DMS79 (cell line): ENCODE data around the gene MYH7B.

Experiments
- DNase-seq: peaks from one replicate; lab custom pipeline; 2025; lab: John Stamatoyannopoulos, UW

MYH7B gene

DNA sequence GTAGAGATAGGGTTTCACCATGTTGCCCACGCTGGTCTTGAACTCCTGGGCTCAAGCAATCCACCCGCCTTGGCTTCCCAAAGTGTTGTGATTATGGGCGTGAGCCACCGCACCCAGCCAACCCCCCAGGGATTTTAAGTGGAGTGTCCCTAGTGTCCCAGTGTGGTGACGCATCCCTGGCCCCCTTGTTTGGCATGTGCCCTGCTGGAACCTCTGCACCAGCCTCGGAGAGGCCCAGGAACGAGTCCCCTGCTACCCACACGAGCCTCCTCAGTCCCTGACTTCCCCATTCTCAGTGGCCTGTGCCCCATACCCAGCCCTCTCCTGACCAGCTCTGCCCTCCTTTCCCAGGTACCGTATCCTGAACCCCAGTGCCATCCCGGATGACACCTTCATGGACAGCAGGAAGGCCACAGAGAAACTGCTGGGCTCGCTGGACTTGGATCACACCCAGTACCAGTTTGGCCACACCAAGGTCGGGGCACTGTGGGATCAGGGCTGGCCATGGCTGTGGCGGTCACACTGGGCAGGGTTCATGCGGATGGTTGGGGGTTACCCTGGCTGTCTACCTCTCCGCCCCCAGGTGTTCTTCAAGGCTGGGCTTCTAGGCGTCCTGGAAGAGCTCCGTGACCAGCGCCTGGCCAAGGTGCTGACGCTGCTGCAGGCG lies 37.2 kb downstream of the MYH7B start:
- DNase-seq: no peak

DNA sequence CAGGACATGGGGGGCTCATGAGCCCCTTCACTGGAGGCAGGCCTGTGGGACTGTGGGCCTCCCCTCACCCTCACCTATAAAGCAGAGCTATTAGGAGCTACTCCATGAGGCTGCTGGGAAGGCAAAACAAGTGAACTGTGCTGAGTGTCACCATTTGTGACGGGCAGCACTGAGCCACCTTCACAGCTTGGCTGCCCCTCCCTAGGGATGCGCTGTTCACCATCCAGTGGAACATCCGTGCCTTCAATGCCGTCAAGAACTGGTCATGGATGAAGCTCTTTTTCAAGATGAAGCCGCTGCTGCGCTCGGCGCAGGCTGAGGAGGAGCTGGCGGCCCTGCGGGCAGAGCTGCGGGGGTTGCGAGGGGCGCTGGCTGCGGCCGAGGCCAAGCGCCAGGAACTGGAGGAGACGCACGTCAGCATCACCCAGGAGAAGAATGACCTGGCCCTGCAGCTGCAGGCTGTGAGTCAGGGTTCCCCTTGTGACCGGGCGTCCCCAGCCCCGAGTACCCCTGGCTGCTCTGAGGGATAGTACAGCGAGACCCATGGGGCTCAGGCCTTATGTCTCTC lies 38.4 kb downstream of the MYH7B start:
- DNase-seq: no peak

DNA sequence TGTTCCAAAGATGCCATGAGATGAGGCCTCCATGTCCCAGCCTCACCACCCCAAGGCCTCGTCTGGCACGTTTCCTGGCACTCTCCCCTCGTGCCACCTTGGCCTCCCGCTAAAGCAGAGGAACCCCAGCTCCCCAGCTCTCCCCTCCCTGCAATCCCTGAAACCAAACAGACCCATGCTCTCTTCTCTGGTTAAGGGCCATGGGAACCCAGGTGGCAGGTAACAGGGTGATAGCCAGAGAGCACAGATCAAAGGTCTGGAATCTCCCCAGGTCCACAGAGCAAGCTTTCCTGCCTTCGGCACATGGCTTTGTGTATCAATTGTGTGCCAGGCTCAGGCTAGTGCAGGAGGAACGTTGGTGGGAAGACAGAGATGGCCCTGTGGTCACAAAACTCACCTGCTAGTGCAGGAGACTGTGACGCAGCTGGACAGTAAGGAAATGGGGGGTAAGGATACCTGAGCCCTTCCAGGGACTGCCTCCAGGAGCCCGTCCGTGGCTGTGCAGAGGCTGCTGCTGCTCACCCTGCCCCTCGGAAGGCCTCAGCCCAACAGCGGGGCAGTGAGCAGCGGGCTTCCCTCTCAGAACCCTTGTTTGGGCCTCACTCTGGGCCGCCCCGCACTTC lies 39.0 kb downstream of the MYH7B start:
- DNase-seq: no peak

DNA sequence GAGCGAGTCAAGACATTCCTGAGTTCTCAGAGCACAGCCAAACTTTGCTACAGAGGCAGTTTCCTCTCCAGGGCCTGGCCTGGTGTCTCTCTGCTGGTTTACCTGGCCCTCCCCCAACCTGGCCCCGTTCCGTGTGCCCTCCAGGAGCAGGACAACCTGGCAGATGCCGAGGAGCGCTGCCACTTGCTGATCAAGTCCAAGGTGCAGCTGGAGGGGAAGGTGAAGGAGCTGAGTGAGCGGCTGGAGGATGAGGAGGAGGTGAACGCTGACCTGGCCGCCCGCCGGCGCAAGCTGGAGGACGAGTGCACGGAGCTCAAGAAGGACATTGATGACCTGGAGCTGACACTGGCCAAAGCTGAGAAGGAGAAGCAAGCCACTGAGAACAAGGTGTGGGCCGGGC lies 39.5 kb downstream of the MYH7B start:
- no peak for DNase-seq

DNA sequence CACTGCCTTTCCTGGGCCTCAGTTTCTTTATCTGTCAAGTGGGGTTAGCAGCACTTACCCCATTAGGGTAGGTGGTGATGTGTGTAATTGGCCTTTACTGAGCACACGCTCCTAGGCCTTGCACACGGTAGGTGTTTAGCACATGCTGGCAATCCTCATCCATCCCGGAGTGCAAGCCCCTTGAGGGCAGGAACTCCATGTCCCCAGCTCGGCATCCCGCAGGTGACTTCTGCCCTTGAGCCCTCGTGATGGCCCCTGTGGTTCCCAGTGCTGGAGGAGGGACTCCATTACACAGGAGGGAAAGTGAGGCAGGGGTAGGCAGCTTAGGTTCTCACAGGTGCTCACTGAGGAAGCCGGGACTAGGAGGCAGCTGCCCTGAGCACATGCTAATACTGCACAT lies 40.0 kb downstream of the MYH7B start:
- DNase-seq: no peak

DNA sequence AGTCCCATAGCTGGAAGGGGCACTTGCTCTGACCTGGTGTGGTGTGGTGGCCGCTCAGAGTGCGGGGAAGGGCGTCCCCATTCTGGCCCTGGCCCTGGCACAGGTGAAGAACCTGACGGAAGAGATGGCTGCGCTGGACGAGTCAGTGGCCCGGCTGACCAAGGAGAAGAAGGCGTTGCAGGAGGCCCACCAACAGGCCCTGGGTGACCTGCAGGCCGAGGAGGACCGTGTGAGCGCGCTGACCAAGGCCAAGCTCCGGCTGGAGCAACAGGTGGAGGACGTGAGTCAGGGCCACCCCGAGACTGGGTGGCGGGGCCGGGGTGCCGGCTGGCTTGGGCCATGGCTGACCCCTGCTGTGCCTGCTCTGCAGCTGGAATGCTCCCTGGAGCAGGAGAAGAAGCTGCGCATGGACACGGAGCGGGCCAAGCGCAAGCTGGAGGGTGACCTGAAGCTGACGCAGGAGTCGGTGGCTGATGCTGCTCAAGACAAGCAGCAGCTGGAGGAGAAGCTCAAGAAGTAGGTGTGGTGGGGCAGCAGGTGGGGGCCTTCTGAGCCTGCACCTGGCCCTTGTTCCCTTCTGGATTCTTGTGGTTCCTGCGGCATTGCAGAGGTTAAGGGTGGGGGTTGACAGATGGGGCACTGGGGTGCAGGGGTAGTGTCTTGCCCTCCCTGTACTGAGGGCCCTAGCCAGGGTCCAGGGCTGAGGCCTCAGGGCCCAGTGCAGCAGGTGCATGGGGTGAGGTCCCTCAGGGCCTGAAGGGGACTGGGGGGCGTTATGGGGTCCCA lies 40.8 kb downstream of the MYH7B start:
- DNase-seq: no peak

DNA sequence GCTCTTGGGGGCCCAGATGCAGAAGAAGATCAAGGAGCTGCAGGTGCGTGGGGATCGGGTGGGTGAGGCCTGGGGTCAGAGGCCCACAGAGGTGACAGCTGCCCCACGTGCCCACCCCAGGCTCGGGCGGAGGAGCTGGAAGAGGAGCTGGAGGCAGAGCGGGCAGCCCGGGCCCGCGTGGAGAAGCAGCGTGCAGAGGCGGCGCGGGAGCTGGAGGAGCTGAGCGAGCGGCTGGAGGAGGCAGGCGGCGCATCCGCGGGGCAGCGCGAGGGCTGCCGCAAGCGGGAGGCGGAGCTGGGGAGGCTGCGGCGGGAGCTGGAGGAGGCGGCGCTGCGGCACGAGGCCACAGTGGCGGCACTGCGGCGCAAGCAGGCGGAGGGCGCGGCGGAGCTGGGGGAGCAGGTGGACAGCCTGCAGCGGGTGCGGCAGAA lies 41.5 kb downstream of the MYH7B start:
- DNase-seq: no peak

DNA sequence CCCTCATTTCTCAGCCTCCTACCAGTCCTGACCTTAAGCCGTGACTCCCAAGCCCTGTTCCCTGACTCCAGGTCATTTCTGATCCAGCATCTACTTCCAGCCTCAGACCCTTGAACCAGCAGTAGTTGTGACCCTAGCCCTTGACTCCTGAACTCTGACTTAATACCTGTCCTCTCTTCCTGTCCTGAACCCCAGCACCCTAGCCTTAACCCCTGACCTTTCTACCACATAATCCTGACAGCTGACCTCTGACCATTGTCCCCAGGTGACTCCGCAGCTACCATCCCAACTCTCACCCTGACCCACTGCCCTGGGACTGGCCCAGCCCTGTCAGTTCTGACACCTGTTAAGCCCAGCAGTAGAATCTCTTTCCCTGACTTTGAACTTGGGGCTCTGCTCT lies 42.1 kb downstream of the MYH7B start:
- DNase-seq: no peak

DNA sequence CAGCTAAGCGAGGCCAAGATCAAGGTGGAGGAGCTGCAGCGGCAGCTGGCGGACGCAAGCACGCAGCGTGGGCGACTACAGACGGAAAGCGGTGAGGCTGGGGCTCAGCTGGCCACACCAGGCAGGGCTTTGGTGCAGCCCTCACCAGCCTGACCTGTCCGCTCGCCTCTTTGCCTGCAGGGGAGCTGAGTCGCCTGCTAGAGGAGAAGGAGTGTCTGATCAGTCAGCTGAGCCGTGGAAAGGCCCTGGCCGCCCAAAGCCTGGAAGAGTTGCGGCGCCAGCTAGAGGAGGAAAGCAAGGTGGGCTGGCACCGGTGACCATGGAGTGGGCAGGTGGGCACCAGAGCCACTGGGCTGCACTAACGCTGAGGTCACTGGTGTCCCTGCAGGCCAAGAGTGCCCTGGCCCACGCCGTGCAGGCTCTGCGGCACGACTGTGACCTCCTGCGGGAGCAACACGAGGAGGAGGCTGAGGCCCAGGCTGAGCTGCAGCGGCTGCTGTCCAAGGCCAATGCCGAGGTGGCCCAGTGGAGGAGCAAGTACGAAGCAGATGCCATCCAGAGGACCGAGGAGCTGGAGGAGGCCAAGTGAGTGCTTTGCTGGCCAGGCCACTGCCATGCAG lies 42.8 kb downstream of the MYH7B start:
- DNase-seq: no peak

DNA sequence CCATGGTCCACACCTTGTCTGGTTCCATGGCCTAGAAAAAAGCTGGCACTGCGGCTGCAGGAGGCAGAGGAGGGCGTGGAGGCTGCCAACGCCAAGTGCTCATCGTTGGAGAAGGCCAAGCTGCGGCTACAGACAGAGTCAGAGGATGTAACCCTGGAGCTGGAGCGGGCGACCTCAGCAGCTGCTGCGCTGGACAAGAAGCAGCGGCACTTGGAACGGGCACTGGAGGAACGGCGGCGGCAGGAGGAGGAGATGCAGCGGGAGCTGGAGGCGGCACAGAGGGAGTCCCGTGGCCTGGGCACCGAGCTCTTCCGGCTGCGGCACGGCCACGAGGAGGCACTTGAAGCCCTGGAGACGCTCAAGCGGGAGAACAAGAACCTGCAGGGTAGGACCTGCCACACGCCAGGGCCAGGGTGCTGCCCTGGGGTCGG lies 43.4 kb downstream of the MYH7B start:
- no peak for DNase-seq

DNA sequence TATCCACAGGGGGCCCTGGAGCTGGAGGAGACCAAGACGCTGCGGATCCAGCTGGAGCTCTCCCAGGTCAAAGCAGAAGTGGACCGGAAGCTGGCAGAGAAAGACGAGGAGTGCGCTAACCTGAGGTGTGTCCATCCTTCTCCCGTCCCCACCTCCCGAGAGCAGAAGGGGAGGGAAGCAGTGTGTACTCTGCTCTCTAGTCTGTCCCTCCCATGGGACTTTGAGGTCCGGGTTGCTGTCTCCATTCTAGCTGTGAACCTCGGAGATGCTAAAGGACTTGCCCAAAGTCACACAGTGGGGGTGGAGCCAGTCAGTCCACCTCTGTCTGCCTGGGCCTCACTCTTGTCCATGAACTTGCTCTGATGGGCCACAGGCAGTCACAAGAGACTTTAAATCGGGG lies 44.1 kb downstream of the MYH7B start:
- DNase-seq: no peak

DNA sequence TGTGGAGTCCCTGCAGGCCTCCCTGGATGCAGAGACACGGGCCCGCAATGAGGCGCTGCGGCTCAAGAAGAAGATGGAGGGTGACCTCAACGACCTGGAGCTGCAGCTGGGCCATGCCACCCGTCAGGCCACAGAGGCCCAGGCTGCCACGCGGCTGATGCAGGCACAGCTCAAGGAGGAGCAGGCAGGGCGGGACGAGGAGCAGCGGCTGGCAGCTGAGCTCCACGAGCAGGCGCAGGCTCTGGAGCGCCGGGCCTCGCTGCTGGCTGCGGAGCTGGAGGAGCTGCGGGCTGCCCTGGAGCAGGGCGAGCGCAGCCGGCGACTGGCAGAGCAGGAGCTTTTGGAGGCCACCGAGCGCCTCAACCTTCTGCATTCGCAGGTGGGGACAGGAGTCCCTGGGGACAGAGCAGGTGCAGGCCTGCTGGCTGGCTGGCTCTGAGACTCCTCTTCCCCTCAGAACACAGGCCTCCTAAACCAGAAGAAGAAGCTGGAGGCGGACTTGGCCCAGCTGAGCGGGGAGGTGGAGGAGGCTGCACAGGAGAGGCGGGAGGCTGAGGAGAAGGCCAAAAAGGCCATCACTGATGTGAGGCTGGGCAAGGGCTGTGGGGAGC lies 44.7 kb downstream of the MYH7B start:
- no peak for DNase-seq

DNA sequence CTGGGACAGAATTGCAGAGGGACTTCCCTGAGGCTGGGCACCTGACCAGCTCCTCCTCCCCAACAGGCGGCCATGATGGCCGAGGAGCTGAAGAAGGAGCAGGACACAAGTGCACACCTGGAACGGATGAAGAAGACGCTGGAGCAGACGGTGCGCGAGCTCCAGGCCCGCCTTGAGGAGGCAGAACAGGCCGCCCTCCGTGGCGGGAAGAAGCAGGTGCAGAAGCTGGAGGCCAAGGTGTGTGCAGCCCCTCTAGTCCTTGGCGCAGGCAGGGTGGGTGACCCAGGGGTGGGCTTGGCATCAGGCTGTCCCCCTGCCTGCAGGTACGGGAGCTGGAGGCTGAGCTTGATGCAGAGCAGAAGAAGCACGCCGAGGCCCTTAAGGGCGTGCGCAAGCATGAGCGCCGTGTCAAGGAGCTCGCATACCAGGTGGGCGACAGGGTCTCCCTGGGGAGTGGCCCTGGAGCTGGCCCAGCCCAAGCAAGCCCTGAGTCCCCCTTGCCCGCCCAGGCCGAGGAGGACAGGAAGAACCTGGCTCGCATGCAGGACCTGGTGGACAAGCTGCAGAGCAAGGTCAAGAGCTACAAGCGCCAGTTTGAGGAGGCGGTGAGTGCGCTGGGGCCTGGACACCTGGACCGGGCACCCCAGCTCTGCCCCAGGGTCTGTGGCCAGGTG lies 45.4 kb downstream of the MYH7B start:
- DNase-seq: no peak

DNA sequence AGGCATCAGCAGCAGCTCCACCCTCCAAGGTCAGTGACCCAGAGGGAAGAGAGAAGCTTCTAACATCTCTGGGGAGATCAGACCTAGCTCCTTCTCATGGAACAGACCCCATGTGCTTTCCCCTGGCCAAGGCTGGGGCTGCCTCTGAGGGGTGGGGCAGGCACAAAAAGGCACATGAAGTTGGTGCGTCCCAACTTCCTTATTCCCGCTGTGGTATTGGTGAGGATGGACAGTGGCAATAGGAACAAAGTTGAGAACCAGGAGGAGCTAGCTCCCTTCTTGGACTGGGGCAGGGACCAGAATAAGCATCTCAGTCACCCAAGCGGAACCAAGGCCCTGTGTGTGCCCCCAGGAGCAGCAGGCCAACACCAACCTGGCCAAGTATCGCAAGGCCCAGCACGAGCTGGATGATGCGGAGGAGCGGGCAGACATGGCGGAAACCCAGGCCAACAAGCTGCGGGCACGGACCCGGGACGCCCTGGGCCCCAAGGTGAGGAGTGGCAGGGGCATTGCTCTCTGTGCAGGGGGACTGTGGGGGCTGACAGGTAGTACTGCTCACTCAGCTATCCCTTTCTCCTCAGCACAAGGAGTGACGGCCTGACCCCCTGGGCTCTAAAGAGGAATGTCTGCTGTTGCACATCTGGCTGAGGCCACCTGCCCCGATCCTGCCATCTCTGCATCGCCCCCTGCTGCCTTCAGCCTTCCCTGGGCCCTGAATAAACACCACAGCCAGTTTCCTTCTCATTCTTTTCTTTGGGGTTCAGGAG lies 46.1 kb downstream of the MYH7B start:
- no peak for DNase-seq

DNA sequence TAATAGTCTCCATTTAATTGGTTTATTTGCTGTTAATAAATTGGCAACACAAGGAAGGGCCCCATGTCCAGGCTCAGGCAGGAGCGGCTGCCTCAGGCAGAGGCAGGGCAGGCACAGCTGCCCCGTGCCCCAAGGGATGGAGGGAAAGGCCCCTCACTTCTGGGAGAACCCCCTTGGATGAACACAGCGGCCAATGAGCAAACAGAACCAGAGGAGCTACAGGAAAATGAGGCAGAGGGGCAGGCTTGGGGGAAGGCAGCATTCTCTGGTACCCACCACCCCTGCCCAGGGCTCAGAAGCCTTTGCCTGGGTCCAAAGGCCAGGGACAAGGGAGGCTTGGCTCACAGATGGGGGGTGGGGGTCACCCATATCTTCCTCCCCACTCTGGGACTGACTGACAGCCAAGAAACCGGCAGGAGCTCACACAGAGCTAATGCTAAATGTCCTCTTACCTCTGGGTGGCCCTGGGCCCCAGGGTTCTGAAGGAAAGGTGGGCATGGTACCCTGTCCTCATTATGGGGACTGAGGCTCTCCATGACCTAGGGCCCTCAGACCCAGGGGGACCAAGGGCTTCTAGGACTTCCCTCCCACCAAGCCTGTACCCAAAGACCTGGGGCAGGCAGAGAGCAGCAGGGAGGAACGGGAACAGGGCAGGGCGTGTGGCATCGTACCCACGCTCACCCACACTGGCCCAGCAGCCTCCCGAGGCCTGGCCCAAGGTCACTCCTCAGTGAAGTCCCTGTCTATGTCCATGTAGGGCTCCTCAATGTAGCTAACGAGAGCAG lies 47.0 kb downstream of the MYH7B start:
- no peak for DNase-seq

DNA sequence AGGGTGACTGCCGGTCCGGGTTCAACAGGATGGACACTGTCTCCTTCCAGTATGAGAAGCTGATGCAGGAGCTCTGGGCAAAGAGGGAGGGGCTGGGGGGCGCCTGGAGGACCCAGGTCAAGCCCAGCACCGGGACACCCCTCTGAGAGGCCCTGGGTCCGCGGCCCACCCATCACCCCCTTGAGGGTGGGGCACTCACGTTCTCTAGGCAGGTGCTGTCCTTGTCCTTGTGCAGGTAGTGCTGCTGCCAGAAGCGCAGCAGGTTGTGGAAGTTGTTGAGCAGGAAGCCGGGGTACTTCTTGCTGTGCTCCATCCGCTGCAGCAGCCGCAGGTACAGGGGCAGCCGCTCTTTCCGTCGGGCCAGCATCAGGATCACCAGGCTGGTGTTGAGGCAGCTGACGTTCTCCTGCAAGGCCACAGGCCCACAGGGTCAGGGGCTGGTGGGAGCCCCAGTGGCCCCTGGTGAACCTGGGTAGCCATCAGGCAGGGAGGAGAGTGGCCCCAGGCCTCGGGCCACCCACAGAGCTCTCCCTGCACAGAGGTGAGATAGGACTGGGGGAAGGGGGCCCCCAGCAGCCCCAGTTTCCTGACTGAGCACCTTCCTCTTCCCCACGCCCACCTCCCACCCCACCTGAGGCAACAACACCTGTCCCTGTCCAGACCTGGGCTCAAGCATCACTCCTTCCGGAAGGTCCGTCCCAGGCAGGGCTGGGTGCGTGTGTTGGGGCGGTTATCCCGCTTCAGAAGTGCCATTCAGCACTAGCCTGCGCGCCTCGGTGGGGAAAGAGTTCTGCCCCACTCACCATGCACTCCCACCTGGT lies 47.8 kb downstream of the MYH7B start:
- no peak for DNase-seq

DNA sequence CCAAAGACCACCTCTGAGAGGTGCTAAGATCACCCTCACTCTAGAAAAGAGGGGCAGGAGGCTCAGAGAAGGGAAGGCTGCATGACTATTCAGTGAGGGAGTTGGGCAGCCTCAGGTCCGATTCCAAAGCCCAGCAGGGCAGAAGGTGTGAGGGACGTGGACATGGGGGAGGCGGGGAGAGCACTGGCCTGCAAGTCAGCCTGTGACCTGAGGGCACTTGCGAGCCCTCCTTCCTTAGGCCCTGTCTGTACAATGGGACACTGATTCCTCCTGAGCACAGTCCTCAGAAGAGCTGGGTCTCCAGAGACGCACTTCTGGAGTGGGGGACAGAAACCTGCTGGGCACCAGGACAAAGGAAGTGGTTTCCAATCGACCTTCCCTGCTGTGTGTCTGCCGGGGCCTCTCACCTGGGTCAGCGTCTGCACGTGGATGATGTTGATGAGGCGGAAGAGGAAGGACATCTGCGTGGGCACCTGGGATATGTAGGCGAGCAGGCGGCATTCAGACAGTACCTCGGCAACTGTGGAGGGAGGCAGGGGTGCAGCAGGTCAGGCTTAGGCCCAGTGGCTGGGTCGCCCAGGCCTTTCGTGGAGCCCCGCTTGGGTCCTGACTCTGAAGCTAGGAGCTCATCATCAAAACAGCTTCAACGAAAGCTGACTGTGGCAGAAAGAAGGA lies 48.5 kb downstream of the MYH7B start:
- no peak for DNase-seq

DNA sequence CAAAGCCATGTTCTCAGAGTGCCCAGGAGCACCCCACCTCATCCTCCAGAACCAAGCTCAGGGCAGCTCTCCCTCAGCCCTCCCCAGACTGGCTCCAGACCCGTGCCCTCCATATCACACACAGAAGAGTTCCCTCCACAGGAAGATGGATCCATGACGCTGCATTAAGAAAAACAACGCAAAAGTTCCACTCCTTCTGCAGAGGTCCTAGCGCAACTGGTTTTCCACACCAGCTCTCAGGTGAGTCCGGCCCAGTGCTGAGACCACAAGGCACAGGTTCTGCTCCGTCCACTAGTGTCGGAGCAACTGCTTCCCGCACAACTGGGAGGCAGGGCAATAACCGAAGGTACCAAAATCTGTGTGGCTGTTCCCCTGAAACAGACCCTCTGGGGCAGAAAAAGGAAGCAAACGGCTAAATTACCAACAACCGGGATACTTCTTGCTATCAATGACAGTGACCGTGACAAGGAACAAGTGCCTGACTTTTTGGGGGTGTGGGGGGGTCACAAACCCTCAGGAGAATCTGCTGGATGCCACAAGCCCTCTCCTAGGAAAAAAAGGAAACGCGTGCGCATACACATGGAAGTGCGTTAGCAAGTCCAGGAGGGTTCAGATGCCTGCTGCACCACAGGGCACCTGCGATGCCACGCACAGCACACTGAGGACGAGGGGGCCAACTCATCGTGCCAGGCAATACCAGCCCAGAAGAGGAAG lies 49.2 kb downstream of the MYH7B start:
- no peak for DNase-seq
